ENCODE data around the gene IL1RAPL2.
"Not testable (repeated sequence)": the region's sequence is repeated elsewhere in the genome, so short reads cannot be mapped to it uniquely, and the experiment has no call there.

IL1RAPL2 gene

GRCh38 chrX:105781804-105782203, 1215.8 kb downstream of the IL1RAPL2 start:
- TF ChIP-seq CTCF (IDR thresholded peaks at IDR 0.05; ENCODE audit: insufficient read depth, missing control alignments), result no peak
- no peak for DNase-seq (ENCODE audit: insufficient read length, low spot score)
- FAIRE-seq, result no peak

GRCh38 chrX:105796877-105797276, 1230.9 kb downstream of the IL1RAPL2 start:
- not testable (repeated sequence) for DNase-seq (ENCODE audit: insufficient read length, low spot score); FAIRE-seq

GRCh38 chrX:105803891-105804290, 1237.9 kb downstream of the IL1RAPL2 start:
- DNase-seq (ENCODE audit: insufficient read length, low spot score), result no peak
- no peak for TF ChIP-seq CTCF (IDR thresholded peaks at IDR 0.05; ENCODE audit: insufficient read depth, missing control alignments)
- no peak for FAIRE-seq

- FAIRE-seq; DNase-seq (ENCODE audit: insufficient read length, low spot score): not testable (repeated sequence)
Observed at GRCh38 chrX:105805655-105806054, 1239.7 kb downstream of the IL1RAPL2 start.

- FAIRE-seq (no peak), DNase-seq (ENCODE audit: insufficient read length, low spot score) (no peak)
- TF ChIP-seq CTCF (IDR thresholded peaks at IDR 0.05; ENCODE audit: insufficient read depth, missing control alignments), result no peak
Observed at GRCh38 chrX:105816517-105816916, 1250.5 kb downstream of the IL1RAPL2 start.
